ENCODE data around the gene PIP5KL1. TPM values are rescaled to one million over a fixed set of nuclear protein-coding genes. Genes with fewer than 3 reads are reported as not detected.

PIP5KL1 gene
- total RNA-seq, 1 experiment from 2014 or later: 7.8 TPM

GRCh38 chr9:127912882-127913281, 17.7 kb downstream of the PIP5KL1 start:
- no peak overlapping the region for H3K27ac ChIP-seq (ENCODE audit: low read length)
- in situ Hi-C loops (cut with HindIII; ENCODE audit: low pct_unique_long_range_greater_than_20kb, low sequenced_read_pairs) (no loop called here), intact Hi-C loops (cut with micrococcal nuclease; ENCODE audit: unreplicated experiment) (no loop called here)
- POLR2A ChIA-PET: no interaction called here
- no peaks in the 10 kb centered on the region for H3K27me3 ChIP-seq (ENCODE audit: control insufficient read depth, insufficient read depth, low read length)
- no peaks in the 10 kb centered on the region for H3K36me3 ChIP-seq (ENCODE audit: control insufficient read depth, insufficient read depth, low read length)
- CTCF ChIA-PET: no interaction called here
- H3K4me1 ChIP-seq (ENCODE audit: control insufficient read depth, insufficient read depth, low read length): peaks cover 12% of the 10 kb centered on the region
- no peak overlapping the region for H3K4me3 ChIP-seq (ENCODE audit: low read depth in 2 of 2, low read length in 2 of 2)
- H3K9me3 ChIP-seq (ENCODE audit: control insufficient read depth, insufficient read depth, low read depth, low read length): no peaks in the 10 kb centered on the region
- no TSS peak for BruUV-seq (replicated peaks)
- TF ChIP-seq POLR2AphosphoS5 (IDR thresholded peaks at IDR 0.05; ENCODE audit: low read depth, low read length): no peak
- no peak for TF ChIP-seq CTCF (IDR thresholded peaks at IDR 0.05)
- no peak for TF ChIP-seq REST (IDR thresholded peaks at IDR 0.05; ENCODE audit: insufficient read depth in 1 of 2, low read depth in 2 of 2, low read length in 1 of 2)
- TF ChIP-seq SIN3A (IDR thresholded peaks at IDR 0.05; ENCODE audit: borderline replicate concordance, insufficient read depth, low read depth, low read length): no peak
- TF ChIP-seq TCF7L2 (IDR thresholded peaks at IDR 0.05; ENCODE audit: low read depth, low read length): no peak
- ATAC-seq (no peak), DNase-seq (ENCODE audit: low read depth, low spot score) (no peak)

GRCh38 chr9:127912296-127912695, 18.3 kb downstream of the PIP5KL1 start:
- H3K27me3 ChIP-seq (ENCODE audit: control insufficient read depth, insufficient read depth, low read length): no peaks in the 10 kb centered on the region
- no peak overlapping the region for H3K4me3 ChIP-seq (ENCODE audit: low read depth in 2 of 2, low read length in 2 of 2)
- intact Hi-C loops (cut with micrococcal nuclease; ENCODE audit: unreplicated experiment) (no loop called here), in situ Hi-C loops (cut with HindIII; ENCODE audit: low pct_unique_long_range_greater_than_20kb, low sequenced_read_pairs) (no loop called here)
- DNase-seq (ENCODE audit: low read depth, low spot score): no peak
- no peak for ATAC-seq
- no peaks in the 10 kb centered on the region for H3K36me3 ChIP-seq (ENCODE audit: control insufficient read depth, insufficient read depth, low read length)
- H3K4me1 ChIP-seq (ENCODE audit: control insufficient read depth, insufficient read depth, low read length): peaks cover 8% of the 10 kb centered on the region
- ChIA-PET CTCF (no interaction called here), POLR2A (no interaction called here)
- BruUV-seq (replicated peaks): no TSS peak
- TF ChIP-seq REST (IDR thresholded peaks at IDR 0.05; ENCODE audit: insufficient read depth in 1 of 2, low read depth in 2 of 2, low read length in 1 of 2) (no peak), TCF7L2 (IDR thresholded peaks at IDR 0.05; ENCODE audit: low read depth, low read length) (no peak), CTCF (IDR thresholded peaks at IDR 0.05) (no peak), POLR2AphosphoS5 (IDR thresholded peaks at IDR 0.05; ENCODE audit: low read depth, low read length) (no peak), SIN3A (IDR thresholded peaks at IDR 0.05; ENCODE audit: borderline replicate concordance, insufficient read depth, low read depth, low read length) (no peak)
- no peak overlapping the region for H3K27ac ChIP-seq (ENCODE audit: low read length)
- no peaks in the 10 kb centered on the region for H3K9me3 ChIP-seq (ENCODE audit: control insufficient read depth, insufficient read depth, low read depth, low read length)

Data from Panc1 (cell line).